DMS 273 treated with DMSO at 0.1 percent for 48 hours (cell line): ENCODE data around the gene EGFLAM.

Experiments
- DNase-seq: peaks from one replicate; lab custom pipeline; 2025; lab: John Stamatoyannopoulos, UW

The EGFLAM gene

DNA sequence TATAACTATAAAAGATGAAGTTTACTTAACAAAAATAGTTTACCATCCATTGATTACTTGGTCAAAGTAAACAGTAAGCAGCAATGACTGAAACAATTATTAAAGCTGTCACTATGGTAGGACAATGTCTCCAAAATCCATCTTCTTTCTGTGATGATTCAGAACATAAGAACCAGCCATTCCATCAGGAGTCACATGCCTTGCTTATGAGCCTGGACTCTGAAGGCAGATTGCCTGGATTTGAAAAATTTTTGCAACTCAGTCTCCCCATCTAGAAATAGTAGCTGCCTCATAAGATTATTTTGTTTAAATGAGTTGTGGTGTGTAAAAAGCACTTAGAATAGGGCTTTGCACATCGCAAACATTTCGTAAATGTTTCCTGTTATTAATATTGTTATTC, 161.9 kb downstream of the EGFLAM start:
- DNase-seq = no peak

DNA sequence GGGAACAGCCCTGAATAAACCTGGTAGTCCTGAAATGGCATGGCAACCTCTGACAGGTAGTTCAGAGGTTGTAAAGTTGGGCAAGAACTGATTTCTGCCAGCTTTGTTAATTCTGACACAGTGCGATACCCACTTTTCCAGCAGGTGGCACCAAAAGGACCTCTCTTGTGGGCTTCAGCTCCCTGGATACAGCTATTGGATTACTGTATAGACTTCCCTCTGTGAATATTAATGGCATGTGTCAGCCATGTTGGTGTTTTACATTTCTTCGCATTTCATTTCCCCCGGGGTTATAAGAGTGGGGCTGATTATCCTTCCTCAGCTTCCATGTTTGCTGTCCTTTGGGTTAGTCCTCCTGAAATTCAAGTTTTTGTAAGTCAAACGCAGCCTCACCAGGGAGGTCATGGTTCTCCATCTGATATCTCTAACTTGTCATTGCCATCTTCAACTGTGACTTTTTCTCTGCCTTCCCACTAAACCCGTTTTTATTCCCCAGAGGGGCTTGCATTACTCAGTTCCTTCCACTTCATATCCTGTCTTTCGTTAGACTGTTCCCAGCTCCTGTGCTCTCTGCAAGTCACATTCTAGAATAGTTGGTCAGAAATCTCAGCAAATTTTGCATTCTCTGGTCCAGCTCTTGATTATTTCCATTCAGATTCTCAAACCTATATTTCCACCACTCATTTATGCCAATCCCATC, 162.5 kb downstream of the EGFLAM start:
- DNase-seq = peak; percentile 74

DNA sequence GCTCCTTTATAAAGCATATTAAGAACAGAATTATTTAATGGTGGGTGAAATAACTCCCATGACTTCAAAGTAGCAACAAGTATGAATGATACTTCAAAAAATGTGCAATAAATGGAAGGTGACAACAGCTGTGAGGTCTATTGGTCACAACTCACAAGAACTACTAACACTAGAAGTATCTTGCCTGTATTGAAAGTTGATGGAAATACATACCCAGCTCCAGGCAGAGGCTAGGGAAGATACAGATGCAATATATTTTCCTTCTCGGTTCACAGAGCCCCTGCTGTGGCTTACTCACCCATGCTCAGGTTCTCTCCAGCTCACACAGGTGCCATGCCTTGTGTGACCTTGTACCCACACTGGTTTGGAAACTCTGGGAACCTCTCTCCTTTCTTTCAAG, 164.3 kb downstream of the EGFLAM start:
- DNase-seq = no peak

DNA sequence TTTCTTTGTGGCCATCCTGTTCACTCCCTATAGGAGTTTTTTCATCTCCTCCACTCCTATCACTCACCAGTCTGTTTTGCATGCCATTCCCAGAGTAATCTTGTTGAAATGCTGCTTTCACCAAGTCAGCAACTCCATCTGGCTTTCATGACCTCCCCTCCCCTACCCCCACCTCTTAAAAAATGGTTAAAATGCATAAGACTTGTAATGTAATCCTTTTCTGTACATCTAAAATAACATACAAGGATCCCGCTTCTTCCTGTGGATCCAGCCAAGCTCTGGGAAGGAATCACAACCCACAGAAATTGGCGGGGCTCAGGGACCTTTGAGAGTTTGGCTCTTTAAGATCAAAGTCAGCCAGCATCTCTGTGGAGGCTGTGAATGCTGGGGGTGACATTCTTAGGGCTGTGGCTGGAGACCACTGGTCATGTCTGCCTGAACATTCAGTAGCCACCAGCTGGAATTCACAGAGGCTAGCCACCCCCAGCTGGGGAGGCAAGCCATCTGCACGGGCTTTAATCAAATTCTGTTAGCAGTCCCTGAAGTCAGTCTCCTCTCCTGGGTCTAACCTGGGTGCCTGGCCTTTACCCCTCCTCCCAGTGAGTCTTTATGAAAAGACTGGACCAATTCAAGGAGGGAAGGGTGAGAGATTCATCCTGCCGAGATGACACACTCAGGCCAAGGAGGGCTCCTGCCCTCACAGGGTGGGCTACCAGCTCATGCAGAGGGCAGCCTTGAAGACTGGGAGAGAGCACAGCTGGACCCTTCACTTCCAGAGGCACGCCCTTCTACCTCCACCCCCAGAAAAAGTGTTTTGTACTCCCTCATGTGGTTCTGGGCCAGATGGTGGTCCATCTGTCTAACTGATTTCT, 165.2 kb downstream of the EGFLAM start:
- peak; percentile 99 for DNase-seq

DNA sequence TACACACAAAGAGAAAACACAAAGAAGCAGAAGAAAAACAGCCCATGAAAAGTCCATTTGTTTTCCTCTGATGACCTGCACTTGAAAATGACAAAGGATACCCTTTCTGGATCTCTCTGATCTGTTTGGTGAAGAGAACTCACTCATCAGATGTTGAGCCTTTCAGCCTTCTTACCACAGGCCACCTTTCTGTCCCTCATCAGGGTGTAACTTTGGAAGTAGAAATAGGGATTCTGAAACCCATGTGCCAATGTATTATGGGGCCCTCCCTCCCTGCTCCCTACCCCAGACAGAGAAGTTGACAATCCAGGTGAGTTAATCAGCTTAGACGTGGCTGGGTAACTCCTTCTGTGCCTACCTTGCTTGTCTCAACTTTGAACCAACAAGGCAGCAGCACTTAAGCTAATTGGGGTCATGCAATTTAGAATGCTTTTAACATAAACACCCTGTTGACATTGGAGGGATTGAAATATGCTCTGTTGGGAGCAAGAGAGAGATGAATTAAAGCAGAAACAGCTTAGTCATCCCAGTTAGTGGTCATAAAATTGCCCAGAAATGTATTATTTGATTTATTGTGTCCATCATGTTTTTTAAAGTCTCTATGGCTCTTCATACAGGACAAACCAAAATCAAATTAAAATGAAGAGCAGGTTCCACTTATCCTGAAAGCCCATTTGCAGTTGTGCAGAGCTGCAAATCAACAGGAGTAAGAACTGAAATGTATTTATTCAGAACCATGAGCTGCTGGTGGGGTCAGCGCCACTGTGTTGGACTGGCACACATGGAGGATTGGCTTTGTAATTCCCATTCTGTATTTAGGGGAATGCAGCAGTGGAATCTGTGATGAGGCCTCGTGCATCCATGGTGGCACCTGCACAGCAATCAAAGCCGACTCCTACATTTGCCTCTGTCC, 166.0 kb downstream of the EGFLAM start:
- no peak for DNase-seq

DNA sequence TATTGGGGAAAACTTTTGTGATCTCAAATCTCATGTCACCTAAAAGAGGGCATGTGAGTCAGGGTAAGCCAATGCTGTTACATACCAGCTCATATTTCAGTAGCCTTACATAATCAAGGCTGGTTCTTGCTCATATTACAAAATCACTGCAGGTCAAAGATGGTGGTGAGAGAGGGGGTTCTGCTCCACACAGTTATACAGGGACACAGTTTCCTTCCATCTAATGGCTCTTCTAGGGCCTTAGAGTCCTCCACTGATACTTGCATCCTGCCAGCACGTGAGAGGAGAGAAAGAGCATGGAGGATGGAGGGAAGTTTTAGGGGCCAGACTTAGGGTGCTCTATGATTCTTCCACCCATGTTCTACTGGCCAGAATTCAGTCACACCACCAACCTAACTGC, 168.1 kb downstream of the EGFLAM start:
- no peak for DNase-seq

DNA sequence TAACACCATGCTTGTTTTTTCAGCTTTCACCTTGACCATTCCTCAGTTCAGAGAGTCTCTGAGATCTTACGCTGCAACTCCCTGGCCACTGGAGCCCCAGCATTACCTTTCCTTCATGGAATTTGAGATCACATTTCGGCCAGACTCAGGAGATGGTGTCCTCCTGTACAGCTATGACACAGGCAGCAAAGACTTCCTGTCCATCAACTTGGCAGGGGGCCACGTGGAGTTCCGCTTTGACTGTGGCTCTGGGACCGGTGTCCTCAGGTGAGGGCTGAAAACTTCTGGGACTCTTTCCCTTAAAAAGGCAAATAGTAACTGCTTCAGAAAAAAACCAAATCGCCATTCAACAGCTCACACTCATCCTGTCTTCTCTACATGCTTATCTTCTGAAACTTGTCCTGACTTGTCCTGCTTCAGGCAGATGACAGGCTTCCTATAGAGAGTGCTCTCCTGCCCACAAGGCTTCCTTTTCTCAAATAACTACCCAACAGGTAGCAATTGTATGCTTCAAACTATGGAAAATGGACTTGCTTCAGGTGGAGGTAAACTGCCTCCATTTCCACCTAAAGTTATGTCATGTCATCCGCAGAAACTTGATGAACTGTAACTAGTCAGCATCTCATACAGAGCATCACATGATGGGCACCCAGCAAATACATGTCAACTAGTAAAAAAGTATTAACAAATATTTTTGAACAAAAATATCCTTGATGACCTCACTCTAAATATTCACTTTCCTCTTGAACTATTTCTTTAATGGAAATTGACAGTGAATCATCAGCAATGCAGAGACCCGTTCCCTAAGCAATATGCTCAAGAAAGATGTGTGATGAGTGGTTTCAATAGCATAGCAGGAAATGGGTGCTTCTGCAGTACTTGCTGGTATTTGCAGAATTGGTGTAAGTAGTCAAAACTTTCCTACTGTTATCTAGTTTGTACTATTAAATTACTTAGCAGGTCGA, 168.9 kb downstream of the EGFLAM start:
- no peak for DNase-seq

DNA sequence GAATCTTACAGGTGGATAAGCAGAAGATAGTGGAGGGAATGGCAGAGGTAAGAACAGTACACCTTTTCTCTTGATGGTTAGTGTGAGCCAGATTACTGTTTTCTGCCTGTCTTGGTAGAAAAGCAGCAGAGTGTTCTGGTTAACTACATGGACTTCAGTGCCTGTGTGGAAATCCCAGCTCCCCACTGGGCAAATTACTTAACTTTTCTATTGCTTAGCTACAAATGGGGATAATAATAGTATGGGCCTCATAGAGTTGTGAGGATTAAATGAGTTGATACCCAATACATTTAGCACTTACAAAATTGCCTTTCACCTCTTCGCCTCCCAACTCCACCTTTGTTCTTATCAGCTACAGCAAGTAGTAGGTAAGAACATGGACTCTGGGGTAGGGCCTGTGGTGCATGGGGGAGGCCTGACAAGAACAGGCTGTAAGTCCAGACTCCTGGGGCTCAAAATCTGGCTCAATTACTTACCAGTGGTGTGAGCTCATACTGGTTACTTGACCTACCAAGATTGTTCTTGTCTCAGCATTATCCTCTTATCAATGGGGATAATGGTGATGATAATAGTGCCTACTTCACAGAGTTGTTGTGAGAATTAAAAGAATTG, 173.0 kb downstream of the EGFLAM start:
- DNase-seq = no peak

DNA sequence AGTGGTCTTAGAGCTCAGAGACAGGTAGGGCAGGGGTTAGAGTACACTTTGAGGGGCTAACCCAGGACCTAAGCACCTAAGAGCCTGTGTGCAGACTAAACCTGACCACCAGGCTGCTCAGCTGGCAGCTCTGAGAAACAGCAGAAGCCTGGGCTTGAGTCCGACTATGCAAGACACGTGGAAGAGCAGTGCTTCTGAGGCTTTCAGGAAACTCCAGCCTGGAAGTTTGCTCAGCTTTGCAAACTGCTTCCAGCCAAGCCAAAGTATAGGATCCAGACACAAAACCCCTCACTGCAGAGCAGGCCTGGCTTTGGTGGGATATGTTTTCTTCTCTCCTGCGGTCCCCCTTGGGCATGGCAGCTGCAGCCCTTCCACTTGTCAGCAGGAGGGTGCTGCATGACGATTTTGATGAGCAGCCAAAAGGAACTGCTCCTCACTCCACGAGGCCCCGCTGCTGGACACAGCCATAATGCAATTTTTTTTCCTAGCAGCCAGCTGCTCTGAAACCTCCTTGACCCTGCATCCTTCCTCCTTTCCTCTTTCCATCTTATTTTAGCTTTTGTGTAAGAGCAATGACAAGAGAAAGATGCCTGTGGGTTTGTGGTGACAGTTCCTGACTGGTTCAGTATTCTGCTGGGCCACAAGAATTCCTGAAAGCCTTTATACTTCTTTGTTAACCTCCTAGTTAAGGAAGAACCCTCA, 175.0 kb downstream of the EGFLAM start:
- DNase-seq = peak; percentile 66

DNA sequence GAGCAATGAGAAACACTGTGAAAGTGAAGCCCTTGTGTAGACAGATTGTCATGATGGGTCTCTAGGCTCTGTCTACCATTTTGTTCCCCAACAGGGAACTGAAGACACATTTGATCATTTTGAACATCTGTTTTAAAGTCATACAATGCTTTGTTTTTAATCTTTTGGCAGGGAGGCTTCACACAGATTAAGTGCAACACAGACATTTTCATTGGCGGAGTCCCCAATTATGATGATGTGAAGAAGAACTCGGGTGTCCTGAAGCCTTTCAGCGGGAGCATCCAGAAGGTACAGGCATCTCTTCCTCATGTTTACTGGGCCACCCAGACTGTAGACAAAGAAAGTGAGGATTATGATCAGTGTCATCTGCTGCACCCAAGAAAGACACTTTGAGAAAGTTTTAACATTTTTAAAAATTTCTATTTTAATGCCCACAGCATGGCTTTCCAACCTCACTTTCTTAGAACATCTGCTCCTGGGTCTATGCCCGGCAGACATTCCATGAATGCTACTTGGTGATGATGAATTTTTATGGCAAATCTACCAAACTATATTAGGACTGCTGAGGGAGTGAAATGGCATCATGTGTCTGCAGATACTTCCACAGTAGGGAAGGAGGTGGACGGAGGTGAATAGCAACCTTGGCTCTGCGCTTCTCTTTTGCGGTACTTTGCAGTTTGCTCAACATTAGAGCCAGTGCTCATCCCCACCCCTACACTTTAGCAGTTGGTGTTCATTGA, 176.8 kb downstream of the EGFLAM start:
- DNase-seq = no peak

DNA sequence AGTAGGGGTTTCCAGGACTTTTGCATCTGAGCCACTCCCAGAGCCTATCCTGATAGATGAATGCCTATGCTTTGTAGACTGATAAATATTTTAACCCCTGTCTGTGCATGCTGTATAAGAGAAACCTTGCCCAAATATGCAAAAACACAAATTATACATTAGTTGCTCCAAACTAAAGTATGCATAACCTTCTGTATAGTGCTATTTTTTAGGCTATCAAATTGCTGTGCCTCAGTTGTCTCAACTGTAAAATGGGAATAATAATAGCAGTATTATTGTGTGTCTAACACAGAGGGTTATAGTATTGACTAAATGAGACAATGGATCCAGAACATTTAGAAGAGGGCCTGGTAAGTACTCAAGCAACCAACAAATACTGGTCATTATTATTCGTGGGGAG, 180.4 kb downstream of the EGFLAM start:
- no peak for DNase-seq

DNA sequence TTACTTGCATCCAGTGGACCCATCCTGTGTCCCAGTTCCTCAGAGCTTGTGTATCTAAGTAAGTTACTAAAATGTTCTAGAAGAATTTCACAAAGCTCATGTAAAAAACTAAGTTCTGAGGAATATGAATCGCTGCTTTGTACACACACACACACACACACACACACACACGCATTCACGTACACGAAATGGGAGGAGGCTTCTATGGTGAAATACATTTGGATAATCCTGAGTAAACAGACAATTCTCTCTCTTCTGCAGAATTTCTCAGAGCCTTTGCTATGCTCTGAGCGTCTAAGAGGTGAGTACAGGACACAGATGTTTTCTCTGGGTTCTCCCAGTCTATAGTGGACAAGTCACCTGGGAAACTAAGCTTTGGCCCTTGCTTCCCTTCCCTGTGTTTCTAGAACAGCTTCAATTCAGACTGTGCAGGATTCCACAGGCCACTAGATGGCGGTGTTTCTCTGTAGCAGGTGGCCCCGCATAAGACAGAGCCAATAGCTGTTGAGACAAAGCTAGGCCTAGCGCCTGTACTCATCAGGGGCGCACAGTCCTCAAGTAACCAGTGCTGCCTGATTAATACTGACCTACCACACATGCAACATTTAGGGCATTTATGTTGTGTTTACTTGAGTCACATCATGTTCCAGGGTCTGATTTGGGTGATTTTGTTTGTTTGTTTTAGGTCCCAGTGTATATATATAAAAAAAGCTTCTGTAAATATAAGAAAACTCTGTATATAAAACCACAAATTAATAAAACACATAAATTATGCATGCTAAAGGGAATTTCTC, 183.3 kb downstream of the EGFLAM start:
- DNase-seq = peak; percentile 90

DNA sequence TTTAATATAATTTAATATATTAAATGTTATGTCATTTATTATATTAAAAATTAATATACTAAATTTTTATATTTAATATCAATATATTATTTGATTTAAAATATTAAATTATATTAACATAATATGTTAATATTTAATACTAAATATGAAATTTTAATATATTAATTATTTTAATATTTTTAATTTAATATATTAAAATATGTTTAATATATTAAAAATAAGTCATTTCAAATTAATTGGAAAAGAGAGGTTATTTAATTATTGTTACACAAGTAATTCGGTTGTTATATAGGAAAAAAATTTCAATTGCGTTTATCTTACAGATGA, 183.9 kb downstream of the EGFLAM start:
- DNase-seq = no peak

DNA sequence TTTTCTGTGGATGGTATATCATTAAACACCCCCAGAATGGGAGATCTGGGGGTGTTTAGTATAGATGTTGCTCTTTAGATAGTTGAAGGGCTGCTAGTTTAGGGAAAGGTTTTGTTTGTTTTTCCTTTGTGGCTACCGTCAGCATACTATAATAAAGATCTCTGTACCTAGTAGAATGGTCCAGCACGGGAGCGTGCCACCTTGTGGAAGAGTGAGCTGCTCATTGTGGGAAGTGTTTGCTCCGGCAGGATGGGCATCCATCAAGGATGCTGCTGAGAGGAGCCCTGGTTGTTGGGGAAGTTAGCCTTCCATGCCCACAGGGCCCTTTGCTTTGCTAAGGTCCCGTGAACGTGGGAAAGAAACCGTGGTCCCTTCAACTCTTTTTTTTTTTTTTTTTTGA, 185.0 kb downstream of the EGFLAM start:
- no peak for DNase-seq

DNA sequence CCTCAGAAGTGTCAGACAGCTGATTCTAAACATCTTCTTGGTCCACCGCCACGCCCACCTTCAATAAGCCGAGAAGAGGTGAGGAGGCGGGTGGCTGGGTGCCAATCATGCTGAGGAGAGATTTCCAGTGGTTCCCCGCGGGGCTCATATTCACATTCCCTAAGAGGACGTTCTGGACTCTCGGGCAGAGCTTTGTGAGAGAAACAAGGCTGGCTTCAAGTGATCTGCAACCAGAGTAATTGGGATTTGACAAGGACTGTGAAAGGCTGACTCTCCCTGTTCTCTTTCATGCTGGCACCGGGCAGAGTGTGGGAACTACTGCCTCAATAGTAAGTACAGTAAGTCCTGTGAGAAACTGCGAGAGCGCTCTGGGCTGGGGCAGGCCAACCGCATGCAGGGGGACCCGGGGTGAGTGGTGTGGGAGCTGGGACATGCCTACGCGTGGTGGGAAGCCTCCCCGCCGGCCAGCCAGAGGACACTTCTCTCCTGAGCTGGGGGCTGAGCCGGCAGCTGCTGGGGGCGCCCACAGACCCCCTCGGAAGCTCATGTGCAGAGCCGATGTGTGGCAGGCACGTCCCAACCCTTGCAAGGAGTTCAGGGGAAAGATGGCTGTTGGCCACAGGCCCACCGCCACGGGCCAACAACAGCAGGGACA, 187.1 kb downstream of the EGFLAM start:
- DNase-seq = no peak

DNA sequence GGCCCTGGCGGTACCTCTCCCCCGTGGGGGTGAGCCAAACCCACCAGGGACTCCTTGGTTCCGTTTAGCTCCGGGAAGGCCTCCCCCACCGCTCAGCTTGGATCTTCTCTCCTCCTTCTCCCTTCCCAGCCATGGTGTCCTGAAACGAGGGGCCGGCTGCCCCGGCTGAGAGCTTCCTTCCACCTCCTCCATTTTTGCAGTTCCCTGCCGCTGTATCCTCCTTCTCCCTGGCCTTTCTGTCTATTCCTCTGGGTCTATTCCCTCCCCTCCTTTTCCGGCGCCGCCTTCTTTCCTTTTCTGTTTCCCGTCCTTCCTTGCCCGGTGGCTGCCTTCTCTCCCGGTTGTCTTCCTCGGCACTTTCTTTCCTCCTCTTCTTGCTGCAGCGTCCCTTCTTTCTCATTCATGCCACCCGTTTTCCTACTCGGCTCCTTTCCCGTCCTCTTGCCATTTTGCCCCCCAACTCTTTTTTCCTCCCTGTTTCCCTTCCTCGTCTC, 187.7 kb downstream of the EGFLAM start:
- no peak for DNase-seq

DNA sequence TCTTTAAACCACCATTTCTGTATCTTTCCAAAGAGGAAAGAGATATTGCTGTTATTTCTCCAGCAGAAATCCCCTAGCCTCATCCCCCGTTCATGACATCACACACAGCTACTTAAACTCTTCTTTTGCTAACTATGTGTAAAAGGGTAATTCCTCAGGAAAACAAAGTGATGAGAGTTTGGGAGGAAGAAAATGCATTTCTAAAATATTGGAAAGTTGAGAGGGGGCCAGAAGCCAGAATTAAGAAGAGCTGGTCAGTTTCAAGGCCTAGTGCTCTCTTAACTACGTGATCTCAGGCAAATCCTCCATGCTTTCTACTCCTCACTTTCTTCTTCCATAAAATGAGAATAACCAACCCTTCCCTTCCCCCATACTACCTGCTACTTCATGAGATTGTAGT, 188.7 kb downstream of the EGFLAM start:
- no peak for DNase-seq

DNA sequence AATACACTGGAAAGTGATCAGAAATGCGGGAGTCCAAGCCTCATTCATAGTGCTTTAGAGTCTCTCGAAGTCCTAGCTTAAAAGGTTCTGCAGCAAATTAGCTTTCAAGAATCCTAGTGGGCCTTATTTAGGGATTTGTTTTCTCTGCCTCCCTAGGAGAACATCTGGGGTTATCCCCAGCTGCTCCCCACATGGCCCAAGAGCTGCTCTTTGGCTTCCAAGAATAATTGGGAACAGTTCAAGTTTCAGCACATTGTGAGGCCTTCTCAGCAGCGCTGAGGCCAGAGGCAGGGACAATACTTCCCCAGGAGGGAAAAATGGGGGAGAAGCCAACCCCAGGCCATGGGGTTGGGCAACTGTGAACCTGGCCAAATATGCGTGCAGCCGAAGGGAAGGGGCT, 189.4 kb downstream of the EGFLAM start:
- DNase-seq = no peak
